HG02840 (cell line): ENCODE results near the gene CARMIL3.

Experiments
- ATAC-seq: cut with Tn5 transposase; IDR thresholded peaks from one replicate; pipeline ENCODE4 v1.9.1; 2021; ENCODE audit warnings: mild to moderate bottlenecking, moderate library complexity, moderate number of reproducible peaks; ENCODE audit not compliant: unreplicated experiment, low FRiP score

The CARMIL3 gene

DNA sequence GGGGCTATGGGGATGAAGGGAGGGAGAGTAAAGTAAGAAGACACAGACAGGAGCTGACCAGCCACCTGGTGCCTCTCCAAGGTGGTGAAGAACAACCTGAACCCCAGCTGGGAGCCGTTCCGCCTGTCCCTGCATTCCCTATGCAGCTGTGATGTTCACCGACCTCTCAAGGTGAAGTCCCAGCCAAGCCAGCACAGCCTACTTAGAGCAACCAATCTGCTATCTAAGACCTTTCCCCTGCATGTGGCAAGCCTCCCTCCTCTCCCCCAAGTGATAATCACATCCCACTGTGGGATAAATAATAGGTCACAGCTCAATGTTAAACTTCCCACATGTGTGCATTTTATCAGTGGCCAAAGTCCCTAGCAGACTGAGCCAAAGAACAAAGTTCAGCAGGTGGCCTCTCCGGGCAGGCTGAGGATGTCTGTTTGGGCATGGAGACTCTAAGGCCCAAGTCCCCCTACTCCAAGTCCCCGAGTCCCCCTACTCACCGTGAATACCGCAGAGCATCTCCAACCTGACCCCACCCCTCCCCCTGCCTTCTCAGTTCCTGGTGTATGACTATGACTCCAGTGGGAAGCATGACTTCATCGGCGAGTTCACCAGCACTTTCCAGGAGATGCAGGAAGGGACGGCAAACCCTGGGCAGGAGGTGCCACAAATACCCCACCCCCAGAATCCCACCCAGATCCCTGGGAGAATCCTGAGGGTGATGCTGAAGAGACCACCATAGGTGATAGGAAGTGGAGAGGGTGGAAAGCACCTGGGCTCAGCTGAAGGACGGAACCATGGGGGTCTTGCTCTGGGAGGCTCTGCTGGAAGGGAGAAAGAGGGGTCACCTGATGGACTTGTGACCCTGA lies 23.0 kb downstream of the CARMIL3 start:
- ATAC-seq = no peak

DNA sequence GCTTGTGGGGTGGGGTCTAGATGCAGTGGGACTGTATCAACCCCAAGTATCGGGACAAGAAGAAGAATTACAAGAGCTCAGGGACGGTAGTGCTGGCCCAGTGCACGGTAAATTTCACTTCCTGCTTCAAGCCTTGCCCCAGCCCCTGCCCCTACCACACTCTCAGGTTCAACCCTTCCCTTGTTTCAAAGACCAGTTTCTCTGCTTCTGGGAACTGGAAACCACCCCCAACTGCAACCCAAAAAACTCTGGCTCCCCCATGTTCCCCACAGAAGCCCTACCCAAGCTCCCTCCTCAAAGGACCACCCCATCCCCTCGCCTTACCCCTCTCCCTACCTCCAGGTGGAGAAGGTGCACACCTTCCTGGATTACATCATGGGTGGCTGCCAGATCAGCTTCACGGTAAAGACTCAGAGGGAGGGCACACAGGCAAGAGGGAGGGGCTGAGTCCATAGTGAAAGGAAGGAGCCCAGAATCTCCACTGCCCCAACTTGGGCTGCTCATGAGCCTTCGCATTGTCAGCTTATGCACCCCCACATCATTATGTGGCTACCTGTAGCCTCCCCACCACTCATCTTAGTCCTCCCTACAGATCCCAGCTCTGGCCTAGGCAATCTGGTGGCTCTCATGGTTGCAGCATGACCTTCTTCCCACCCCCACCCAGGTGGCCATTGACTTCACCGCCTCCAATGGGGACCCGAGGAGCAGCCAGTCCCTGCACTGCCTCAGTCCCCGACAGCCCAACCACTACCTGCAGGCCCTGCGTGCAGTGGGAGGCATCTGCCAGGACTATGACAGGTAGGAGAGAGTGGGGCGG lies 23.9 kb downstream of the CARMIL3 start:
- ATAC-seq = no peak

DNA sequence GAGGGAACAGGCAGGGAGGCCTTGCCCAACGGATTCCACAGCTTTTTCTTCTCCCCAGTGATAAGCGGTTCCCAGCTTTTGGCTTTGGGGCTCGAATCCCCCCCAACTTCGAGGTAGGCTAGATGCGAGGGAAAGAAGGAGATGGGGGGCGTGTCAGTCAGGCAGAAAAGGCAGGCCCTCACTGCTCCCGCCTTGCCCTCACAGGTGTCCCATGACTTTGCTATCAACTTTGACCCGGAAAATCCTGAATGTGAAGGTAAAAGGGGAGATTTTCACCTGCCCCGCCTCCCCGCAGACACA lies 24.4 kb downstream of the CARMIL3 start:
- ATAC-seq = no peak

DNA sequence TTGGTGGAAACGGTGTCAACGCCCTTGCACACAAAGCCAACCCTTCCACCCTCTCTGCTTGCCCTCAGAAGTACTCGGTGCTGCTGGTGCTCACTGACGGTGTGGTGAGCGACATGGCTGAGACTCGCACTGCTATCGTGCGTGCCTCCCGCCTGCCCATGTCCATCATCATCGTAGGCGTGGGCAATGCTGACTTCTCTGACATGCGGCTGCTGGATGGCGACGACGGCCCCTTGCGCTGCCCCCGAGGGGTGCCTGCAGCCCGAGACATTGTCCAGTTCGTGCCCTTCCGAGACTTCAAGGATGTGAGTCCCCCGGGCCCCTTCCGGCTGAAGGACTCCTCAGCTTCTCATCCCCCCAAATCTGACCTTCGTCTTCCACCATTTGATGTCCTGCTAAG lies 25.3 kb downstream of the CARMIL3 start:
- ATAC-seq = no peak

DNA sequence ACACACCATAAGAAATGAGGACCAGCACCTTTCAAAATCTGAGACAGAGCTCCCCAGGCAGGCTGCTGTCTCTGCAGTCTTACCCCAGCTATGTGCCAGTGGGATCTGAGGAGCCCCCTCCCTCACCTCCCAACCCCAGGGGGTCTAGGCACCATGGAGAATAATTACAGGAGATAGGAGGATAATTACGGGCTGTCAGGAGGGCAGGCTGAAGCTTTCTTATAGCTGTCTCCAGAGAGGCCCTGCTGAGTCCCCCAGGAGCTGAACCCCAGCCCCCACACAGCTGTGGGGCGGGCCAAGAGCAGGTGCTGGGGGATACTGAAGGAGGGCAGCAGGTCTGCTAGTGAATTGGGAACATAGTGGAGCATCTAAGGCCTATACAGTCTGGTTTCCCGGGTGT lies 26.3 kb downstream of the CARMIL3 start:
- no peak for ATAC-seq

DNA sequence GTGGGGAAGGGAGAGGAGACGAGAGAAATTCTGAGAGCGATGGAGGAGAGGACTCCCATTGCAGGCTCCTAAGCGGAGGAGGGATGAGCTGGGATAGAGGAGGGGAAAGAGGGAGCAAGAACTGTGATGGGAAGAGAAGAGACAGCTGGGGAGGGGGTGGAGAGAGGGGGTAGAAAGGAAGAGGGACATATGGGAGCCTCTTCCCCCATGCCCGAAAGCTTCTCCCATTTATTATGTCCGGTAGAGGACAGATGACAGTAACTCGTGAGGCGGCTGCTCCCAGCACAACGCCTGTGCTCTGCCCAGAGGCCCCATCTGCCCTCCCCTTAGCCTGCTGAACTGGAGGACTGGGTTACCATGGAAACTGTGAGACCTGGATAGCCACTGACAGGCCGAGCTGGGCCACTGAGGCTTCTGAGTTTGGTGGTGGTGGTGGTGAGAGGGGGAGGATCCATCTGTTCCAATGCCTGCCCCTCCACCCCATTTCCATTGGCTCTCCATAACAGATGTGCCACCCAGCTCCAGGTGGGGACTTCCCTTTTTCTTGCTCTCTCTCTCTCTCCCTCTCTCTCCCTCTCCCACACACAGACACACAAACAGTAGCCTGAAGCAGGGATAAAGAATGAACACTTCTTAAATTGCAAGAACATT lies 27.8 kb downstream of the CARMIL3 start:
- no peak for ATAC-seq

DNA sequence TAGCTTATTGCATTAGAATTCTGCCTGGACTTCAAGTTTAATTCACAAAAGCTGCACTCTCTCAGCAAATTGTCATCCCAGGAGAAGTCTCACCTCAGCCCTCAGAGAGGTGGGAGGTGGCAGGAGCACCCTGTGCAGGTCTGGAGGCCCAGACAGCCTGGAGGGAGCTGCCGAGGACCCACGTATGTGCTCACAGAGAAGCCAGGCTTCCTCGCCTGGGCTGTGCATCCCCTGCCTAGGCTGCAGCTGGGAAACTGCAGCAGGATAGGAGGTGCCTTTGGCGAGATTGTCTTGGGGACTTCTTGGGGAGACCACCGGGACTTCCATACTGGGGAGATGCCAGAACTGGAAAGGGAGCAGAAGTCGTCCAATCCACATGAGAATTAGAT lies 28.3 kb downstream of the CARMIL3 start:
- no peak for ATAC-seq

DNA sequence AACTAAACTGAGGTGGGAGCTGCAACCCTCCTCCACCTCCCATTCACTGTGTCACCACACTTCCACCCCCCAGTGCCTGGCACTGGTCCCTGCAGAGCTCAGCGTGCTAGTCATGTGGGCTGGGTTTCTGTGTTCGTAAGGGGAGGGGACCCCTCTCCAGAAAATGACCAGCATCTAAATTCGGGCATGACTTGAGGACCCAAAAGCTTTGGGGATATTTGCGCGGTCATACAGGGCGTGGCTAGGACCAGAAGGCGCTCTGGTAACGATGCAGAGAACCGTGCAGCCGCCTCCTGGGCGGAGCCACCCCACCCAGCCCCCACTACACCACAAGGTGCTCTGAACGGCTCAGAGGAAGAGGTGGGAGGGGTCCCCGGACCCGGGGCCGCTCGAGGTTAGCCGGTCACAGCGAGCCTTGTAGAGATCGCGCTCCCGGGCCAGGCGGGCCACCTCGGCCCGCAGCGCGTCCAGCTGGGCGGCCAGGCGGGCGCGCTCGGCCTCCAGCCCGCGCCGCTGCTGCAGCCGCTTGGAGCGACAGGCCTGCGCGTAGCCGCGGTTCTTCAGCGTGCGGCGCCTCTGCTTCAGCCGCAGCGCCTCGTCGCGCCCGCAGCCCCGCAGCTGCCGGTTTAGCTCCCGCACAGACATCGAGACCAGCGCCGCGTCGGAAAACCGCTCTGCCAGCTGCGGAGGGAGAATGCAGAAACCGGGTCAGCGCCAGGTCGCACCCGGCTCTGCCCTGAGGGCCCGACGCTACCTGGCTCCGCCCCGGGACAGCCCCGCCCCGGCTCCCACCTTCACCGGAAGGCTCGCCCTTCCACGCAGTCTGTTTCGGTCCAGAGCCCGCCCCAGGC lies 29.3 kb downstream of the CARMIL3 start:
- peak; percentile 86 for ATAC-seq

DNA sequence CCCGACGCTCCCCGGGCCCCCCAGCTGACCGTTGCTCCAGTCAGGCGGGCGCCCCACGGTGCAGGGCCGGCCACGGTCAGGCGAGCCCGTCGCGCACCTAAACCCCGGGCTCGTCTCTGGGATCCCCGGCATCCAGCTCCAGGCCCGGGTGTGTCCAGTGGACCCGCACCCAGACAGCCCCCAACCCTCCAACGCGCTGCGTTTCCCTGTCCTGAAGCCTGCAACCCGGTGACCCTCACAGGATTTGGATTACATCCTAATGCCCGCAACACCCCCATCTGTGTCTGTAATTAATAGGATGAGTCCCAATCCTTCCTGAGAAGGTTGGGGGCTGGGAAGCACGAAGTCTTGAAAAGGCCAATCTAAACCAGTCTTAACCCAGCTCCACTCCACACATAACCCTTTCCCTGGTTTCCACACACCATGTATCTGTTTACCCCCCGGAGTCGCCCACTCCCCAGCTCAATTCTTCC lies 30.0 kb downstream of the CARMIL3 start:
- ATAC-seq = no peak

DNA sequence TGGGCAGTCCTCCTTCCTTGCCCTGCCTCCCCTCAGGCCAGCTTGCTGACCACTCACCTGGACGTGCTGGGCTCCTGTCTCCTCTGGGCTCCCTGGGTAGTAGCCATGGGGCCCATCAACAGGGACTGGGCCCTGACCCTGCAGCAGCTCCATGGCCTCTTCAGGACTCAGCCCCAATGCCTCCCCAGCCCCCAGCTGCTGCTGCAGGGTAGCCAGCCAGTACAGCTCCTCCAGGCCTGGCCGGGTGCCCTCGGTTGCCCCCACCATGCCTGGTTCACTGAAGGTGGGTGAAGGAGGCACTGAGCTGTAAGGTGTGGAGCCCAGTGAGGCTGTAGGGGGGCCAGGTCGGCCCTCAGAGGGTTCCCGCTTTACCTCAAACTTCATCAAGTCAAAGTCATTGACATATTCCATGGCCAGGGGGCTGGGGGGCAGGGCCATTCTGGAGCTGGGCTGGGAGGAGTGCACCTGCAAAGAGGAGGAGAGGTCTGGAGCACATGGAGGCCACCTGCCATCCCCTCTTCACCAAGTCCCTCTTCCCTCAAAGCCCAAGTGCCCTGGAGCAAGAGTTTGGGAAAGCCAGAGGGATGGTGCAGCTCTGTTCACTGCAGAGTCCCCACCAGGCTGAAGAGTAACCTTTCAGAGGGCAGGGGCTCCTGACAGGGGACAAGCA lies 30.7 kb downstream of the CARMIL3 start:
- no peak for ATAC-seq

DNA sequence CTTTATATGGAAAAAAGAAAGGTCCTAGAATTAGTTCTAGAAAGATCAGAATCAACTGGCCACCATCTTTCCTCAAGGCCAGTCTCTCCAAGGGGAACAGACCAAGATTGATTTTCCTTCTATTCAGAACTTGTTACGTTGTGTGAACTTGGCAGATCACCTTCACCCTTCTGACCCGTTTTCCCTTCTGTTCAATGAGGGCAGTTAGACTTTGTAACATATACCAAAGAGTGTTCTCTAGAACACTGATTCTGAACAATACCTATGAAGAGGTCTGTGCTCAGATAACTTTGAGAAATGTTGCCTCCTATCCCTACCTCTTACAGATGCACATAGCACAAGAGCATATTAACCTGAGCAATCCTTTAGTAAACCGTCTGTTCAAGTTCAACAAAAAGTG lies 31.7 kb downstream of the CARMIL3 start:
- ATAC-seq = no peak

DNA sequence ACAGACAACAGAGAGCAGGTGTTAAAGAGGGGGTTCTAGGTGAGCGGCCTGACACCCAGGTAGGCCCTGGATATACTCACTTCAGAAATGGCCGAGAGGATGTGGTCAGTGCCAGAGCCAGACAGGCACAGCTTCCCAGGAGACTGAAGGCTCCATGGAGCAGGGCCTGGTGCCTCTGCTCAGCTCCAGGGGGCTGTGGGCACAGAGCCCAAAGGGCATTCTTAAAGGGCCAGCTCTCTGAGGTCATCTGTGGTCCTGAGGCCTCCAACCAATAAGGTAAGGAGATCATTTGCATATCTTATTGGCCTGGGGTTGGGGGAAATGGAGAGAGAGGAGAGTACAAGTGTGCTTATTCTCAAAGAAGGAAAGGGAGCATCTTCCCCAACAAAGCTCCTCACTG lies 32.6 kb downstream of the CARMIL3 start:
- no peak for ATAC-seq

DNA sequence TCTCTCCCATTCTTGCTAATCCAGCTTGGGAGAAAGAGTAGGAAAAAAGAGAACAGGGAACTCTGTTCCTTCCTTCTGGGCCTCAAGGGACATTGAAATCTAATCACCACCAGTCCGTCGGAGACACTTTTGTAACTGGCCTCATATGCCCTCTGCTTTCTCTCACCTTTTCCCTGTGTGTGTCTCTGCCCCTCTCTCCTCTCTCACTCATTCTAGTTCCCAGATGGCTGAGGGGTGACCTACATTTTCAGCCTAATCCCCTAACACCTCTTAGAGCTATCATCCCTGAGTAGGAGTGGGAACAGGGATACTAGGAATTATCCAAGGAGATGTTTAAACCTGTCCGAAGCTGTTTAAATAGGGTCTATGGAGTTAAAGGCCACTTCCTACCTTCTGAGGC lies 33.4 kb downstream of the CARMIL3 start:
- ATAC-seq = no peak

DNA sequence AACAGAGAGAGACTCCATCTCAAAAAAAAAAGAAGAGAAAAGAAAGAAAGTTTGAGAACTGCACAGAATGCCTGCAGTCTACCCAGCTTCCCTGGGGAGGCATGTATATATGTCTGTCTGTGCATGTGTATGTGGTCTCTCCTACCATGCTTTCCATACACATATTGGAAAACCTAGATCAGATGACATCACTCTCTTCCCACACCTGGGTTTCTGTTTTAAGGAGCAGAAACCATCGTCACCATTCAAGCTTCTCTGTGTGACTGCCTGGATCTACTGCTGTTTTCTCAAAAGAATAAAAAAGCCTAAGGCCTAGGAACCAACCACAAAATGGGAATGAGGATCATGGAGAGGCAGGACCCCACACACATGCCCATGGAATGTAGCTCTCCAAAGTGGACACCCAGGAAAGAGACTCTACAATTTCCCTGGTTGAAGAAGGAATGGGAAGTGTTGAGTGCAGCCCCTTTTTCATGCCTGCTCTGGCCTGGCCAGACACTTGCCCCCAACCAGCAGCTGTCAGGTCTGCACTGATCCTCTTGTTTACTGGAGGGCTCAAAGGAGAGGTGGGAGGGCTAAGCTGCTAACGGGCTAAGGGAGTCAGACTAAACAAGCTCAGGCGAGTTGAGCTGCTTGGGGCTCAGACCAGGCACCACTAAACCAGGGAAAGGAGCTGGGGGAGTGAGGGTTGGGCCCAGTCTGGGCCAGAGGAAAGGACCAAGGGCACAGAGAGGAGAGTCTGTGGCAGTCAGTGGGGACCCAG lies 34.6 kb downstream of the CARMIL3 start:
- no peak for ATAC-seq

DNA sequence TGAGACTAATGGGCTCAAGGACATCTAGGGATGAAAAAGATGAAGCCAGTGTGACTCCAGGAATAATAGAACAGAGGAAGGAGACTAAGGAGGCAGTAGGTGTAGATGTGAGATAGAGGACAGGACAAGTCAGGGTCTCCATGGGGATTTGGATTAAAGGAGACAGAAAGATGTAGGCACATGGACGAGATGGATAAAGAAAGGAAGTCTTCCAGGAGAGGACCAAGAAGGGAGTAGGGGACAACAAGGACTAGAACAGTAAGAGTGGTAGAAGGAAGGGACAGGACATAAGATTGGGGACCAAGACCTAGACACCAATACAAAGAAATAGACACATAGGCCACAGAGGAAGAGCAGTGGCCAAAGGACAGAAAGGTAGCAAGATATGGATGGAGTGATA lies 35.2 kb downstream of the CARMIL3 start:
- ATAC-seq = no peak

DNA sequence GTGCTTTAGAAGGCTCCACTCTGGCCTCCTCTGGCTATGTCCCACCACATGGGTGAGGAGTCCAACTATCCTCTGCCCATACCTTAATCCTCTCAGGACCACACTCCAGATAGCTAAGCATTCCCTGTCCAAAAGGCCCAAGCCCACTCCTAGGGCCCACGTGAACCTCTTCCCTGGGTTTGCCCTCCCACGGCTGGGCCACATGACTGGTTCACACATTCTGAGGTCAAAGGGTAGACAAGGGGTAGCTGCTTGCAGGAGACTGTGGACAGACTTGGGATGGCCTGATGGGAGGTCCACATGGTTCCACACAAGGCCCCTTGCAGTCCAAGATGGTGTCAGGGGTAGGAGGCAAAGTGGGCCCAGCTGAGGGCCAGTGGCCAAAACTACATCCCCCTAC lies 36.3 kb downstream of the CARMIL3 start:
- no peak for ATAC-seq

DNA sequence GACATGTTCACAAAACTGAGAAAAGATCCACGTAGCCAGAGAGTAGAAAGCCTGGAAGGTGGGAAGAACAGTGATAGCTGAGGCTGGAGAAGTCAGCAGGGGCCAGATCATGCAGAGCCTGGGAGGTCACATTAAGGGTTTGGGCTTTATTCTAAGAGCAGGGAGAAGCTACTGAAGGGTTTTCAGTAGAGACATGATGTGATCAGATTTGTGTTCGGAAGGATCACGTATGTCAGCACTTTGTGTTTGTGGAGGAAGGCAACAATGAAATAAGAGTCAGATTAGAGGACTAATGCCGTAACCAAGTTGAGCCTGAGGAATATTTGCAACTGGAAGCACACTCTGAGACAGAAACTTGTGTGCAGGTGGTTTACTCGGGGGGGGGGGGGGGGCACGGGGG lies 38.1 kb downstream of the CARMIL3 start:
- ATAC-seq = no peak

DNA sequence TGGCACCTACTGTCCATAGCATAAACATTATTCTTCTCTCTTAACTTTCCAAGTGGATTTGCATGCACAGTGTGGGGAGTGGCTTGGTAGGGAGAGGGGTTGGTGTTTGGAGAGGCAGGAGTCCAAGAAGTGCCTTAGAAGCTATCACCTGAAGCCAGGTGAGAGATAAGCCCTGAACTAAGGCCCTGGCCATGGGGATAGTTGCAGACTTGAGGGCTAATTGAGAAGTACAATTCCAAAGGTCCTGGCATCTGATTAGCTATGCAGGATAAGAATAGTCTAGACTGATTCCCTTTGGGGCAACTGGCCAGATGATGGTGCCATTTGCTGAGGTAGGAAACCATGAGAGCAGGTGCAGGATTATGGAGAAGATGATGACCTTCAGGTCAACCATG lies 40.3 kb downstream of the CARMIL3 start:
- no peak for ATAC-seq

DNA sequence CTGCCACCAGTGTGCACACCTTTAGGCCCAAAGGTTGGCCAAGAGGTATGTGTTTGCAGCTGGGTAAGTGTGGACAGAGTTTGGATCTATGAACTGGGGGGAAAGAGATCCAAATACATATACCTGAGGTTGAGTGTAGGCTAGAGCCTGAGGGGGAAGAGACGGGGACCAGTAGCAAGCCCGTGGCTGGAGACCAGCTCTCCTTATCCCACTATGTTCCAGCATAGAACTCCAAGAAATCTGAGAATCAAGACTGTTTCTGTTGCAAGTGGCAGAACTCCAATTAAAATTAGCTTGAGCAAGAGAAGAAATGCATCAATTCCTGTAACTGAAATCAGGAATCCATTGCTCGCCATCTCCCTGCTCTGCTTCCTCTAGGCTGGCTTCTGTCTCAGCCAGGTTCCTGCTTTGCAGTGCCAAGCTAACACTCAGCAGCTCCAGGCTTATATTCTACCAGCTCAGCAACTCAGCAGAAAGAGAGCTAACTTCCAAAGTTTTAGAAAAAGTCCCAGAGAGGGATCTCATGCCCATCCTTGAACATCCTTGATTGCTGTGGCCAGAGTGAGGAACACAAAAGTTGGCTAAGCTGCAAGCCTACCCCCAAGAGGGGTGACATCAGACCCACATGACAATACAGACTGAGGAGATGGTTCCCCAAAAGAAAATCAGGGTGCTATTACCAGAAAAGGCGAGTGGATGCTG lies 40.8 kb downstream of the CARMIL3 start:
- ATAC-seq = no peak
